Measurements from ENCODE around the gene ATIC. TPM values are rescaled to one million over a fixed set of nuclear protein-coding genes. Genes with fewer than 3 reads are reported as not detected.

ATIC gene
- total RNA-seq, 1 experiment from 2014 or later = 285 TPM

DNA sequence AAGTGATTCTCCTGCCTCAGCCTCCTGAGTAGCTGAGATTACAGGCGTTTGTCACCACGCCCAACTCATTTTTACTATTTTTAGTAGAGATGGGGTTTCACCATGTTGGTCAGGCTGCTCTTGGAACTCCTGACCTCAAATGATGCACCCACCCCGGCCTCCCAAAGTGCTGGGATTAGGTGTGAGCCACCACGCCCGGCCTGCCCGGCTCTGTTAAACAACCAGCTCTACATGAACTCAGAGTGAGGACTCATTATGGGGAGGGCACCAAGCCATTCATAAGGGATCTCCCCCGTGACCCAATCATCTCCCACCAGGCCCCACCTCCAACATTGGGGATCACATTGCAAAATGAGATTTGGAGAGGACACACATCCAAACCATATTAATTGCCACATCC, 8.8 kb downstream of the ATIC start:
- peaks cover 84% of the 10 kb centered on the region for H3K36me3 Mint-ChIP-seq
- no peaks in the 10 kb centered on the region for H3K27me3 Mint-ChIP-seq (ENCODE audit: low read depth)

DNA sequence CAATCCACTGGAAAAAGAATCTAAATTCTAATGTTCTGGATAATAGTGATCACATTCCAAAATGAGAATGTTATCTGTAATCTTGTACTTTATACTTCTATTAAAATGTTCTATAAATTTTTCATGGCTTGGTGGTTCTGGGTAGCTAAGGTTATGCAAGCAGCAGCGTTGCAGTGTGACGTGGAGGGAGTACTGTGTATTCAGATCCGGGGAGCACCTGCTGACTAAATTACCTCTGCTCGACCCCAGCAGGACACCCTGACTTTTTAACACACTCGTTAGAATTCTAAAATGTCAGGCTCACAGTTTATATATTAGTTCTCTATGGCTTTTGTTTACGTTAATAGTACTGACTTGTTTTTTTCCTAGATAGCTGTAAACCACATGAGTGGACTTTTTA, 13.0 kb downstream of the ATIC start:
- ATAC-seq (0 out of 2 replicates have a peak, but pooled peaks have one; percentile 29), DNase-seq (ENCODE audit: low spot score) (no peak)
- Mint-ChIP-seq H3K4me1 (peaks cover 30% of the 10 kb centered on the region), H3K27me3 (ENCODE audit: low read depth) (no peaks in the 10 kb centered on the region), H3K27ac (peak overlapping the region; percentile 27; the same call in 1 of the 2 replicates), H3K9me3 (no peaks in the 10 kb centered on the region), H3K36me3 (peaks cover 90% of the 10 kb centered on the region), H3K4me3 (no peak overlapping the region)
- TF ChIP-seq, protein P1, sequence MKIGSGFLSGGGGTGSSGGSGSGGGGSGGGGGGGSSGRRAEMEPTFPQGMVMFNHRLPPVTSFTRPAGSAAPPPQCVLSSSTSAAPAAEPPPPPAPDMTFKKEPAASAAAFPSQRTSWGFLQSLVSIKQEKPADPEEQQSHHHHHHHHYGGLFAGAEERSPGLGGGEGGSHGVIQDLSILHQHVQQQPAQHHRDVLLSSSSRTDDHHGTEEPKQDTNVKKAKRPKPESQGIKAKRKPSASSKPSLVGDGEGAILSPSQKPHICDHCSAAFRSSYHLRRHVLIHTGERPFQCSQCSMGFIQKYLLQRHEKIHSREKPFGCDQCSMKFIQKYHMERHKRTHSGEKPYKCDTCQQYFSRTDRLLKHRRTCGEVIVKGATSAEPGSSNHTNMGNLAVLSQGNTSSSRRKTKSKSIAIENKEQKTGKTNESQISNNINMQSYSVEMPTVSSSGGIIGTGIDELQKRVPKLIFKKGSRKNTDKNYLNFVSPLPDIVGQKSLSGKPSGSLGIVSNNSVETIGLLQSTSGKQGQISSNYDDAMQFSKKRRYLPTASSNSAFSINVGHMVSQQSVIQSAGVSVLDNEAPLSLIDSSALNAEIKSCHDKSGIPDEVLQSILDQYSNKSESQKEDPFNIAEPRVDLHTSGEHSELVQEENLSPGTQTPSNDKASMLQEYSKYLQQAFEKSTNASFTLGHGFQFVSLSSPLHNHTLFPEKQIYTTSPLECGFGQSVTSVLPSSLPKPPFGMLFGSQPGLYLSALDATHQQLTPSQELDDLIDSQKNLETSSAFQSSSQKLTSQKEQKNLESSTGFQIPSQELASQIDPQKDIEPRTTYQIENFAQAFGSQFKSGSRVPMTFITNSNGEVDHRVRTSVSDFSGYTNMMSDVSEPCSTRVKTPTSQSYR (CRISPR knock-in tag; IDR thresholded peaks at IDR 0.05) = no peak
- TF ChIP-seq GABPB1 (CRISPR knock-in tag; IDR thresholded peaks at IDR 0.05) = no peak
- no peak for TF ChIP-seq ZNF219 (CRISPR knock-in tag; IDR thresholded peaks at IDR 0.05; ENCODE audit: borderline replicate concordance)
- no peak for TF ChIP-seq TEAD4 (CRISPR knock-in tag; IDR thresholded peaks at IDR 0.05)
- TF ChIP-seq JAZF1 (CRISPR knock-in tag; IDR thresholded peaks at IDR 0.05) = no peak
- ChIA-PET CTCF (no interaction called here), POLR2A (no interaction called here)

More for the DNA sequence above, 8.8 kb downstream of the ATIC start:
- TF ChIP-seq, protein P2, sequence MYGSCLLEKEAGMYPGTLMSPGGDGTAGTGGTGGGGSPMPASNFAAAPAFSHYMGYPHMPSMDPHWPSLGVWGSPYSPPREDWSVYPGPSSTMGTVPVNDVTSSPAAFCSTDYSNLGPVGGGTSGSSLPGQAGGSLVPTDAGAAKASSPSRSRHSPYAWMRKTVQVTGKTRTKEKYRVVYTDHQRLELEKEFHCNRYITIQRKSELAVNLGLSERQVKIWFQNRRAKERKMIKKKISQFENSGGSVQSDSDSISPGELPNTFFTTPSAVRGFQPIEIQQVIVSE (CRISPR knock-in tag; IDR thresholded peaks at IDR 0.05; ENCODE audit: borderline replicate concordance) = no peak
- no peak for TF ChIP-seq FOXP1 (CRISPR knock-in tag; IDR thresholded peaks at IDR 0.05; ENCODE audit: borderline replicate concordance)
- TF ChIP-seq KAT7 (CRISPR knock-in tag; IDR thresholded peaks at IDR 0.05; ENCODE audit: borderline replicate concordance) = no peak
- TF ChIP-seq ZNF121 (CRISPR knock-in tag; IDR thresholded peaks at IDR 0.05) = no peak
- TF ChIP-seq ZNF423 (CRISPR knock-in tag; IDR thresholded peaks at IDR 0.05) = no peak
- no peak for TF ChIP-seq RORB (CRISPR knock-in tag; IDR thresholded peaks at IDR 0.05)
- no peak for TF ChIP-seq GABPB1 (CRISPR knock-in tag; IDR thresholded peaks at IDR 0.05)
- TF ChIP-seq ZNF671 (CRISPR knock-in tag; IDR thresholded peaks at IDR 0.05) = no peak
- TF ChIP-seq JAZF1 (CRISPR knock-in tag; IDR thresholded peaks at IDR 0.05) = no peak
- TF ChIP-seq, protein P3, sequence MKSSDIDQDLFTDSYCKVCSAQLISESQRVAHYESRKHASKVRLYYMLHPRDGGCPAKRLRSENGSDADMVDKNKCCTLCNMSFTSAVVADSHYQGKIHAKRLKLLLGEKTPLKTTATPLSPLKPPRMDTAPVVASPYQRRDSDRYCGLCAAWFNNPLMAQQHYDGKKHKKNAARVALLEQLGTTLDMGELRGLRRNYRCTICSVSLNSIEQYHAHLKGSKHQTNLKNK (CRISPR knock-in tag; IDR thresholded peaks at IDR 0.05) = no peak
- TF ChIP-seq ETV6 (CRISPR knock-in tag; IDR thresholded peaks at IDR 0.05) = no peak
- TF ChIP-seq, protein P4, sequence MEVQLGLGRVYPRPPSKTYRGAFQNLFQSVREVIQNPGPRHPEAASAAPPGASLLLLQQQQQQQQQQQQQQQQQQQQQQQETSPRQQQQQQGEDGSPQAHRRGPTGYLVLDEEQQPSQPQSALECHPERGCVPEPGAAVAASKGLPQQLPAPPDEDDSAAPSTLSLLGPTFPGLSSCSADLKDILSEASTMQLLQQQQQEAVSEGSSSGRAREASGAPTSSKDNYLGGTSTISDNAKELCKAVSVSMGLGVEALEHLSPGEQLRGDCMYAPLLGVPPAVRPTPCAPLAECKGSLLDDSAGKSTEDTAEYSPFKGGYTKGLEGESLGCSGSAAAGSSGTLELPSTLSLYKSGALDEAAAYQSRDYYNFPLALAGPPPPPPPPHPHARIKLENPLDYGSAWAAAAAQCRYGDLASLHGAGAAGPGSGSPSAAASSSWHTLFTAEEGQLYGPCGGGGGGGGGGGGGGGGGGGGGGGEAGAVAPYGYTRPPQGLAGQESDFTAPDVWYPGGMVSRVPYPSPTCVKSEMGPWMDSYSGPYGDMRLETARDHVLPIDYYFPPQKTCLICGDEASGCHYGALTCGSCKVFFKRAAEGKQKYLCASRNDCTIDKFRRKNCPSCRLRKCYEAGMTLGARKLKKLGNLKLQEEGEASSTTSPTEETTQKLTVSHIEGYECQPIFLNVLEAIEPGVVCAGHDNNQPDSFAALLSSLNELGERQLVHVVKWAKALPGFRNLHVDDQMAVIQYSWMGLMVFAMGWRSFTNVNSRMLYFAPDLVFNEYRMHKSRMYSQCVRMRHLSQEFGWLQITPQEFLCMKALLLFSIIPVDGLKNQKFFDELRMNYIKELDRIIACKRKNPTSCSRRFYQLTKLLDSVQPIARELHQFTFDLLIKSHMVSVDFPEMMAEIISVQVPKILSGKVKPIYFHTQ (CRISPR knock-in tag; IDR thresholded peaks at IDR 0.05) = no peak
- TF ChIP-seq CBFB (CRISPR knock-in tag; IDR thresholded peaks at IDR 0.05; ENCODE audit: low read depth) = no peak
- TF ChIP-seq, protein P5, sequence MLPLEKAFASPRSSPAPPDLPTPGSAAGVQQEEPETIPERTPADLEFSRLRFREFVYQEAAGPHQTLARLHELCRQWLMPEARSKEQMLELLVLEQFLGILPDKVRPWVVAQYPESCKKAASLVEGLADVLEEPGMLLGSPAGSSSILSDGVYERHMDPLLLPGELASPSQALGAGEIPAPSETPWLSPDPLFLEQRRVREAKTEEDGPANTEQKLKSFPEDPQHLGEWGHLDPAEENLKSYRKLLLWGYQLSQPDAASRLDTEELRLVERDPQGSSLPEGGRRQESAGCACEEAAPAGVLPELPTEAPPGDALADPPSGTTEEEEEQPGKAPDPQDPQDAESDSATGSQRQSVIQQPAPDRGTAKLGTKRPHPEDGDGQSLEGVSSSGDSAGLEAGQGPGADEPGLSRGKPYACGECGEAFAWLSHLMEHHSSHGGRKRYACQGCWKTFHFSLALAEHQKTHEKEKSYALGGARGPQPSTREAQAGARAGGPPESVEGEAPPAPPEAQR (CRISPR knock-in tag; IDR thresholded peaks at IDR 0.05) = no peak
- TF ChIP-seq TP53 (CRISPR knock-in tag; IDR thresholded peaks at IDR 0.05) = no peak
- TF ChIP-seq SMAD4 (CRISPR knock-in tag; IDR thresholded peaks at IDR 0.05) = no peak
- Mint-ChIP-seq H3K4me3 (no peak overlapping the region), H3K4me1 (peaks cover 17% of the 10 kb centered on the region), H3K27ac (no peak overlapping the region), H3K9me3 (peaks cover 6% of the 10 kb centered on the region)
- ChIA-PET CTCF (no interaction called here), POLR2A (interaction anchor here (1.3 kb wide), 1 partner anchor 9 kb away, joined by 3 read pairs; the partner anchor contains the start of gene ATIC)
- no peak for DNase-seq (ENCODE audit: low spot score)
- no peak for ATAC-seq
